CD4-positive, alpha-beta memory T cell (primary cell): Measurements from ENCODE around the gene PCK1. TPM values are rescaled to one million over a fixed set of nuclear protein-coding genes. Genes with fewer than 3 reads are reported as not detected.

Experiments
- CTCF ChIA-PET: fragments of 350-600 bp; sonication (Branson Sonifier 250); formaldehyde crosslinking; loops from one replicate; lab custom pipeline; 2021; ENCODE audit warnings: inconsistent platforms; ENCODE audit not compliant: partially characterized antibody; lab: Charles Lee
- POLR2A ChIA-PET: fragments of 350-600 bp; sonication (Branson Sonifier 250); formaldehyde crosslinking; loops from one replicate; lab custom pipeline; 2021; ENCODE audit not compliant: partially characterized antibody; lab: Charles Lee
- DNase-seq, 5 donors: peaks; one replicate each; pipeline versions ENCODE4 v3.0.0 to v3.0.0-alpha.2; 2020 to 2022; ENCODE audit warnings: mixed read lengths in 1 of 5
- H3K27ac ChIP-seq: one replicate; pipeline ENCODE4 v1.7.0; 2013; ENCODE audit warnings: low read depth, low read length
- H3K27me3 ChIP-seq: 2 replicates; pipeline ENCODE4 v1.7.0; 2013; ENCODE audit warnings: mild to moderate bottlenecking, low read length, moderate library complexity; ENCODE audit not compliant: insufficient read depth
- H3K36me3 ChIP-seq: 2 replicates; pipeline ENCODE4 v1.7.0; 2013; ENCODE audit warnings: mild to moderate bottlenecking, low read length, moderate library complexity; ENCODE audit not compliant: insufficient read depth
- H3K4me1 ChIP-seq: 2 replicates; pipeline ENCODE4 v1.7.0; 2013; ENCODE audit warnings: mild to moderate bottlenecking, low read length, moderate library complexity; ENCODE audit not compliant: insufficient read depth
- H3K4me3 ChIP-seq, 2 donors: one replicate each; pipeline ENCODE4 v1.7.0; 2013; ENCODE audit warnings: low read length in 2 of 2, mild to moderate bottlenecking in 1 of 2
- H3K9me3 ChIP-seq, 2 donors: one replicate each; pipeline ENCODE4 v1.7.0; 2013; ENCODE audit warnings: low read length in 2 of 2, control low read depth in 1 of 2; ENCODE audit not compliant: control insufficient read depth in 1 of 2
- H3K27ac Mint-ChIP-seq, 7 donors: one replicate each; pipeline ENCODE4 v1.8.0; 2020 to 2021; ENCODE audit warnings: mixed read lengths in 7 of 7, mild to moderate bottlenecking in 6 of 7, inconsistent platforms in 3 of 7, moderate library complexity in 3 of 7
- H3K27me3 Mint-ChIP-seq, 2 donors: one replicate each; pipeline ENCODE4 v1.8.0; 2020 to 2021; ENCODE audit warnings: mixed read lengths in 2 of 2
- H3K36me3 Mint-ChIP-seq, 2 donors: one replicate each; pipeline ENCODE4 v1.8.0; 2020 to 2021; ENCODE audit warnings: mixed read lengths in 2 of 2, inconsistent platforms in 1 of 2, mild to moderate bottlenecking in 1 of 2
- H3K4me1 Mint-ChIP-seq, 4 donors: one replicate each; pipeline ENCODE4 v1.8.0; 2020 to 2021; ENCODE audit warnings: mixed read lengths in 4 of 4, mild to moderate bottlenecking in 1 of 4
- H3K4me3 Mint-ChIP-seq, 8 donors: one replicate each; pipeline ENCODE4 v1.8.0; 2020 to 2021; ENCODE audit warnings: mixed read lengths in 8 of 8, mild to moderate bottlenecking in 7 of 8, moderate library complexity in 6 of 8, inconsistent platforms in 3 of 8
- H3K9me3 Mint-ChIP-seq, 8 donors: one replicate each; pipeline ENCODE4 v1.8.0; 2020 to 2021; ENCODE audit warnings: mixed read lengths in 8 of 8, mild to moderate bottlenecking in 5 of 8, inconsistent platforms in 3 of 8, moderate library complexity in 1 of 8
- intact Hi-C: fragments of 100-400 bp; cut with micrococcal nuclease; formaldehyde crosslinking; loops from one replicate; pipeline ENCODE4 v1.15.1; 2023
- polyA plus RNA-seq, 2 donors: library from polyadenylated mRNA; unstranded; fragments of 300-500 nt; fragmentation: Illumina TruSeq; gene quantifications; one replicate each; pipeline ENCODE4 v1.2.3, GENCODE V29; 2021
- total RNA-seq, 2 experiments: library from RNA; stranded (reverse); gene quantifications; one replicate each; pipeline ENCODE4 v1.2.3, GENCODE V29; 2021

PCK1 gene
- total and polyA plus RNA-seq, 4 experiments from 2014 or later, result not detected

DNA sequence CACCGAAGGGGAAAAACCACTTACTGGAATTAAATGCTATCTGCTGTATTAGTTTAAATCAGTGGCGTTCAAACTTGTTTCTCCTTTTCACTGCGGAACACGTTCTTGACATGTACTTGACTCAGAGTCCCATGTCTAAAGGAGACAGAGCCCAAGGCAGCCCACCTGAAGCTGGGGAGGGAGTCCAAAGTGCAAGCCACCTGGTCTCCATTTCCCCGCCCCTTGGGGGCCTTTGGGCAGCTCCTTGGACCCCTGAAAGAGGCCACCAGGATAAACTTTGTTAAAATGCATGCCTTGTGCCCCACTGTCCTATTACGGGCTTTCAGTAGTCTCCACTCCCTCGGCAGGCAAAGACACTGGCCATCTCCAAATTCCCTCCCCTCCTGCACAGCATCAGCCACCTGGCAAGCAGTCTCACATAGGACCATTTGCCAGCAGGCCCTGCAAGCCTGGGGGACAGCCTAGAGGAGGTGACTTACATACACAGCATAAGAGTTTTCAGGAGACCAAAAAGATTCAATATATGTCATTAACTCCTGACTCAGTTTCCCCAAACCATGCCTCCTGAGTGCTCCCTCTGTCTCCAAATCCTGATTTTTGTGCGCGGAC lies 6.7 kb downstream of the PCK1 start:
- ChIA-PET POLR2A (no interaction called here), CTCF (no interaction called here)
- no peak overlapping the region for H3K27ac ChIP-seq
- Mint-ChIP-seq H3K4me3 (no peak overlapping the region), H3K36me3 (no peaks in the 10 kb centered on the region), H3K27me3 (peaks cover 3 to 18% of the 10 kb centered on the region in 2 donors), H3K4me1 (no peaks in the 10 kb centered on the region), H3K9me3 (no peaks in the 10 kb centered on the region), H3K27ac (no peak overlapping the region)
- H3K27me3 ChIP-seq, result no peaks in the 10 kb centered on the region
- H3K9me3 ChIP-seq, result no peaks in the 10 kb centered on the region
- intact Hi-C loops, result no loop called here
- no peaks in the 10 kb centered on the region for H3K36me3 ChIP-seq
- no peak overlapping the region for H3K4me3 ChIP-seq
- no peak for DNase-seq
- no peaks in the 10 kb centered on the region for H3K4me1 ChIP-seq

DNA sequence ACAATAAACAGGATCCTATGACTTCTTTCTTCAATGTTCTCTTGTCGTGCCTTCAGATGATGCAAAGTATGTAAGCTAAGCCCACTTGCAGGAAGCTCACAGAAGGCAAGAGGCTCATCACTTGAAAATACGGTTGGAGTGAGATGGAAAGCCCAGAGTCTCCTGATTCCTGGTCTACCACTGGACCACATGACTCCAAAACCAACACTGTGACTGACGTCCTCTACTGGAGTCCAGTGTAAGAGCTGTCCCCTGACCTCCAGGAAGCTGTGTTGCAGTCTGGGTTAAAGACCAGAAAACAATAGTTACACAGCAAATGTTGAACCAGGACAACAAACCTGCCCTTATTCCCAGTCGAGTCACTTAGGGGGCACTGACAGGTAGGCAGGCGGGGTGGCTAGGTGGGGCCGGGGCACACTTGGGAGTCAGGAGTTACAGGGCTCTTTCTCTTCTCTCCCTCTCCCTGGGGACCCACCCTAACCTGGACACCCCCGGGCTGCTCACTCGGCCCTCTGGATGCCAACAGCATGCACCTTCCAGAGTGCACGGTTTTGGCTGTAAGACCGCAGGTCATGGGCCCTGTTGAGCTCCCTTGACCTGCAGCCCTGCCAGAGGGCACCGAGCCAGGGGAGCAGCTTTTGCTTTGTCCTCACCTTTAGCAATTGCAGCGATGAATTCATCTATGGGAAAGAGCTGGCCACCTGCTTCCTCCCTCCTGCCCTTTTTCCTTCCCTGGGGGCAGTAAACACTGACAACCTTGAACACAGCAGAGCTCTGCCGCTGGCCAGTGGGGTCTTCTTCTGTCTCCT lies 7.4 kb downstream of the PCK1 start:
- DNase-seq, result no peak
- H3K27ac Mint-ChIP-seq, result no peak overlapping the region
- CTCF ChIA-PET, result no interaction called here
- no peaks in the 10 kb centered on the region for H3K27me3 ChIP-seq
- no peaks in the 10 kb centered on the region for H3K9me3 Mint-ChIP-seq
- no peaks in the 10 kb centered on the region for H3K4me1 Mint-ChIP-seq
- peaks cover 8 to 20% of the 10 kb centered on the region in 2 donors for H3K27me3 Mint-ChIP-seq
- no peaks in the 10 kb centered on the region for H3K9me3 ChIP-seq
- H3K4me3 ChIP-seq, result no peak overlapping the region
- H3K4me1 ChIP-seq, result no peaks in the 10 kb centered on the region
- POLR2A ChIA-PET, result no interaction called here
- no peak overlapping the region for H3K4me3 Mint-ChIP-seq
- no peak overlapping the region for H3K27ac ChIP-seq
- intact Hi-C loops, result no loop called here
- H3K36me3 ChIP-seq, result no peaks in the 10 kb centered on the region
- H3K36me3 Mint-ChIP-seq, result no peaks in the 10 kb centered on the region

- no peaks in the 10 kb centered on the region for H3K27me3 ChIP-seq
- H3K4me3 Mint-ChIP-seq, result no peak overlapping the region
- H3K36me3 ChIP-seq, result no peaks in the 10 kb centered on the region
- no peaks in the 10 kb centered on the region for H3K4me1 Mint-ChIP-seq
- no peaks in the 10 kb centered on the region for H3K9me3 ChIP-seq
- no peak overlapping the region for H3K27ac ChIP-seq
- ChIA-PET POLR2A (no interaction called here), CTCF (interaction anchor here (1.2 kb wide), 1 partner anchor 17 kb away, joined by 3 read pairs; no protein-coding TSS in a partner anchor)
- H3K4me1 ChIP-seq, result no peaks in the 10 kb centered on the region
- no peak overlapping the region for H3K27ac Mint-ChIP-seq
- no peak for DNase-seq
- H3K27me3 Mint-ChIP-seq, result peaks cover 8 to 19% of the 10 kb centered on the region in 2 donors
- no peak overlapping the region for H3K4me3 ChIP-seq
- no peaks in the 10 kb centered on the region for H3K36me3 Mint-ChIP-seq
- intact Hi-C loops, result no loop called here
- H3K9me3 Mint-ChIP-seq, result no peaks in the 10 kb centered on the region
Observed at GRCh38 chr20:57568960-57569359, 8.1 kb downstream of the PCK1 start.

GRCh38 chr20:57570145-57570850 lies 9.4 kb downstream of the PCK1 start:
- no peak for DNase-seq
- no peaks in the 10 kb centered on the region for H3K9me3 Mint-ChIP-seq
- Histone ChIP-seq H3K4me1 (no peaks in the 10 kb centered on the region), H3K36me3 (no peaks in the 10 kb centered on the region), H3K27me3 (peaks cover 4% of the 10 kb centered on the region), H3K9me3 (no peaks in the 10 kb centered on the region), H3K4me3 (no peak overlapping the region), H3K27ac (no peak overlapping the region)
- ChIA-PET CTCF (interaction anchor here (1.2 kb wide), 1 partner anchor 16 kb away, joined by 3 read pairs; no protein-coding TSS in a partner anchor), POLR2A (no interaction called here)
- H3K36me3 Mint-ChIP-seq, result no peaks in the 10 kb centered on the region
- peaks cover 10 to 23% of the 10 kb centered on the region in 2 donors for H3K27me3 Mint-ChIP-seq
- intact Hi-C loops, result no loop called here
- H3K4me1 Mint-ChIP-seq, result no peaks in the 10 kb centered on the region
- H3K27ac Mint-ChIP-seq, result no peak overlapping the region
- no peak overlapping the region for H3K4me3 Mint-ChIP-seq

DNA sequence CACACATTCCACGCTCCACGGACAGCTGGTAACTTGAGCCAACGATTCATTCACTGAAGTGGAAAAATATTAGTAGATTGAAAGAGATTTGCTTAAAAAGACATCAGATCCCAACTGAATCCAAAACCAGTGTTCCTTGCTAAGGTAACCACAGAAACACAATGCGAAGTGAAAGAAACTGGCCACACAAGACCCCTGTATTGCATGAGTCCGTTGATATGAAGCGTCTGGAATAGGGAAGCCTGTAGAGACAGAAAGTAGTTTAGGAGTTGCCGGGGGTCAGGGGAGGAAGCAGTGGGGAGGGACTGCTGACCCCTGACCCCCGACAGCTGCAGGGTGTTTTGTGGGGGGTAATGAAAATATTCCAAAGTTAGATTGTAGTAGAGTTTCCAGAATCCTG lies 10.0 kb downstream of the PCK1 start:
- H3K27me3 ChIP-seq, result peaks cover 4% of the 10 kb centered on the region
- POLR2A ChIA-PET, result no interaction called here
- H3K4me3 ChIP-seq, result no peak overlapping the region
- H3K27ac Mint-ChIP-seq, result no peak overlapping the region
- H3K36me3 ChIP-seq, result no peaks in the 10 kb centered on the region
- no peaks in the 10 kb centered on the region for H3K9me3 ChIP-seq
- H3K4me1 ChIP-seq, result no peaks in the 10 kb centered on the region
- no peak for DNase-seq
- CTCF ChIA-PET, result no interaction called here
- H3K9me3 Mint-ChIP-seq, result no peaks in the 10 kb centered on the region
- intact Hi-C loops, result no loop called here
- no peaks in the 10 kb centered on the region for H3K4me1 Mint-ChIP-seq
- H3K27ac ChIP-seq, result no peak overlapping the region
- H3K27me3 Mint-ChIP-seq, result peaks cover 10 to 23% of the 10 kb centered on the region in 2 donors
- H3K4me3 Mint-ChIP-seq, result no peak overlapping the region
- H3K36me3 Mint-ChIP-seq, result no peaks in the 10 kb centered on the region

GRCh38 chr20:57571782-57572416 lies 11.0 kb downstream of the PCK1 start:
- no peaks in the 10 kb centered on the region for H3K9me3 ChIP-seq
- peaks cover 4% of the 10 kb centered on the region for H3K27me3 ChIP-seq
- no peak for DNase-seq
- H3K4me3 ChIP-seq, result no peak overlapping the region
- no peaks in the 10 kb centered on the region for H3K36me3 ChIP-seq
- Mint-ChIP-seq H3K27me3 (peaks cover 10 to 22% of the 10 kb centered on the region in 2 donors), H3K4me3 (no peak overlapping the region), H3K4me1 (no peaks in the 10 kb centered on the region), H3K36me3 (no peaks in the 10 kb centered on the region), H3K27ac (no peak overlapping the region), H3K9me3 (no peaks in the 10 kb centered on the region)
- no peak overlapping the region for H3K27ac ChIP-seq
- no peaks in the 10 kb centered on the region for H3K4me1 ChIP-seq
- CTCF ChIA-PET, result no interaction called here
- POLR2A ChIA-PET, result no interaction called here
- intact Hi-C loops, result no loop called here

GRCh38 chr20:57573242-57573641 lies 12.3 kb downstream of the PCK1 start:
- Histone ChIP-seq H3K4me3 (no peak overlapping the region), H3K9me3 (no peaks in the 10 kb centered on the region), H3K27me3 (peaks cover 4% of the 10 kb centered on the region), H3K27ac (no peak overlapping the region), H3K36me3 (no peaks in the 10 kb centered on the region), H3K4me1 (no peaks in the 10 kb centered on the region)
- H3K4me1 Mint-ChIP-seq, result no peaks in the 10 kb centered on the region
- DNase-seq, result no peak
- intact Hi-C loops, result no loop called here
- ChIA-PET CTCF (interaction anchor here (1.0 to 1.3 kb wide), 2 partner anchors 9 to 23 kb away, joined by 3 to 4 read pairs; no protein-coding TSS in a partner anchor), POLR2A (no interaction called here)
- peaks cover 12 to 19% of the 10 kb centered on the region in 2 donors for H3K27me3 Mint-ChIP-seq
- no peaks in the 10 kb centered on the region for H3K9me3 Mint-ChIP-seq
- peak overlapping the region in 1 of 8 donors; percentile 57 for H3K4me3 Mint-ChIP-seq
- no peaks in the 10 kb centered on the region for H3K36me3 Mint-ChIP-seq
- H3K27ac Mint-ChIP-seq, result no peak overlapping the region
